Liver (tissue), 9 donors: ENCODE measurements around the gene SERPINB2. TPM values are rescaled to one million over a fixed set of nuclear protein-coding genes. Genes with fewer than 3 reads are reported as not detected.

ENCODE experiments used
- DNase-seq: peaks from one replicate; pipeline ENCODE4 v3.0.0-alpha.2; 2017; ENCODE audit warnings: low spot score
- H3K27ac ChIP-seq, 2 donors: one replicate each; pipeline ENCODE4 v1.7.0; 2013; ENCODE audit warnings: inconsistent platforms in 2 of 2, low read length in 2 of 2, control low read depth in 1 of 2, low read depth in 1 of 2, mild to moderate bottlenecking in 1 of 2
- H3K27me3 ChIP-seq, 4 donors: one replicate each; pipeline versions ENCODE4 v1.6.1 to v1.7.0; 2013; ENCODE audit warnings: low read length in 3 of 4, inconsistent platforms in 1 of 4, mild to moderate bottlenecking in 1 of 4, moderate library complexity in 1 of 4; ENCODE audit not compliant: control insufficient read depth in 4 of 4, insufficient read depth in 4 of 4
- H3K36me3 ChIP-seq, 4 donors: one replicate each; pipeline versions ENCODE4 v1.6.1 to v1.7.0; 2013; ENCODE audit warnings: low read length in 3 of 4, mild to moderate bottlenecking in 3 of 4, low read depth in 1 of 4, moderate library complexity in 1 of 4; ENCODE audit not compliant: control insufficient read depth in 4 of 4, insufficient read depth in 3 of 4
- H3K4me1 ChIP-seq, 4 donors: one replicate each; pipeline versions ENCODE4 v1.6.1 to v1.7.0; 2013; ENCODE audit warnings: low read length in 3 of 4, mild to moderate bottlenecking in 3 of 4, moderate library complexity in 1 of 4; ENCODE audit not compliant: control insufficient read depth in 4 of 4, insufficient read depth in 4 of 4
- H3K4me3 ChIP-seq, 3 donors: one replicate each; pipeline versions ENCODE4 v1.6.1 to v1.7.0; 2013; ENCODE audit warnings: low read length in 3 of 3, control low read depth in 1 of 3, low read depth in 1 of 3, mild to moderate bottlenecking in 1 of 3
- H3K9ac ChIP-seq, 2 donors: one replicate each; pipeline ENCODE4 v1.7.0; 2013; ENCODE audit warnings: low read length in 2 of 2, mild to moderate bottlenecking in 2 of 2, moderate library complexity in 2 of 2, control low read depth in 1 of 2, low read depth in 1 of 2
- H3K9me3 ChIP-seq, 4 donors: one replicate each; pipeline versions ENCODE4 v1.6.1 to v1.7.0; 2013; ENCODE audit warnings: low read length in 3 of 4; ENCODE audit not compliant: control insufficient read depth in 4 of 4
- CTCF ChIP-seq: fragments of 150-350 bp; IDR thresholded peaks from 2 replicates; pipeline ENCODE4 v1.5.1; 2017; ENCODE audit warnings: improper control_type of control experiment, low read depth, low read length; ENCODE audit not compliant: missing input control
- FOXA1 ChIP-seq: IDR thresholded peaks from 2 replicates; pipeline ENCODE4 v1.6.1; 2016; ENCODE audit warnings: antibody characterized with exemption
- FOXA2 ChIP-seq: IDR thresholded peaks from 2 replicates; pipeline ENCODE4 v1.6.1; 2016; ENCODE audit warnings: antibody characterized with exemption
- GABPA ChIP-seq, 2 donors: IDR thresholded peaks in 1 of 2; conservative IDR thresholded peaks in 1 of 2; 2 replicates each; pipeline ENCODE4 v1.6.1; 2016; ENCODE audit warnings: antibody characterized with exemption in 2 of 2, mild to moderate bottlenecking in 1 of 2, moderate library complexity in 1 of 2
- HNF4A ChIP-seq, 2 donors: conservative IDR thresholded peaks; 2 replicates each; pipeline ENCODE4 v1.6.1; 2016; ENCODE audit warnings: antibody characterized with exemption in 2 of 2, mild to moderate bottlenecking in 2 of 2
- HNF4G ChIP-seq: IDR thresholded peaks from 2 replicates; pipeline ENCODE4 v1.6.1; 2016; ENCODE audit warnings: antibody characterized with exemption
- JUND ChIP-seq, 2 donors: IDR thresholded peaks; 2 replicates each; pipeline ENCODE4 v1.6.1; 2016; ENCODE audit warnings: antibody characterized with exemption in 2 of 2
- MAX ChIP-seq: IDR thresholded peaks from 2 replicates; pipeline ENCODE4 v1.6.1; 2016; ENCODE audit warnings: antibody characterized with exemption
- RAD21 ChIP-seq, 2 donors: IDR thresholded peaks; 2 replicates each; pipeline ENCODE4 v1.6.1; 2016; ENCODE audit warnings: antibody characterized with exemption in 2 of 2, mild to moderate bottlenecking in 2 of 2
- REST ChIP-seq: IDR thresholded peaks from 2 replicates; pipeline ENCODE4 v1.6.1; 2016; ENCODE audit warnings: antibody characterized with exemption, mild to moderate bottlenecking
- RXRA ChIP-seq, 2 donors: IDR thresholded peaks; 2 replicates each; pipeline ENCODE4 v1.6.1; 2017 to 2018; ENCODE audit warnings: antibody characterized with exemption in 2 of 2, mild to moderate bottlenecking in 1 of 2
- SP1 ChIP-seq: IDR thresholded peaks from 2 replicates; pipeline ENCODE4 v1.6.1; 2018; ENCODE audit warnings: antibody characterized with exemption, mild to moderate bottlenecking
- TAF1 ChIP-seq: conservative IDR thresholded peaks from 2 replicates; pipeline ENCODE4 v1.6.1; 2016; ENCODE audit warnings: antibody characterized with exemption, mild to moderate bottlenecking
- YY1 ChIP-seq: IDR thresholded peaks from 2 replicates; pipeline ENCODE4 v1.6.1; 2016; ENCODE audit warnings: antibody characterized with exemption, mild to moderate bottlenecking
- WGBS: extraction: QIAGEN DNeasy Blood & Tissue Kit; methylation state at CpG from one replicate; pipeline ENCODE4 v1.1.7; 2013; 5-methylcytosine and 5-hydroxymethylcytosine counted together
- polyA plus RNA-seq, 2 donors: library from polyadenylated mRNA; stranded (reverse) in 1 of 2; unstranded in 1 of 2; fragments of 200-250 nt in 1 of 2; fragments of >200 nt in 1 of 2; fragmentation: Nextera tagmentation in 1 of 2; extraction: Ambion mirVana in 1 of 2; gene quantifications; one replicate each; pipeline versions ENCODE4 v1.2.1 to v1.2.3, GENCODE V29; 2013 to 2015
- total RNA-seq, 2 donors: library from RNA; depleted of rRNA; stranded (reverse); fragments of >200 nt; gene quantifications; one replicate each; pipeline ENCODE4 v1.2.3, GENCODE V29; 2014
- TF ChIP-seq, protein P1 (sequence below): IDR thresholded peaks from 2 replicates; pipeline ENCODE4 v1.6.1; 2016; ENCODE audit warnings: antibody characterized with exemption
- donor health status: healthy.
- donor health status: healthy.
- donor health status: healthy.
- donor health status: healthy.
- donor health status: healthy.

Gene SERPINB2
- total and polyA plus RNA-seq, 4 donors, result 0.02 to 1.7 TPM; not detected in 2

GRCh38 chr18:63907664-63908063 lies 20.2 kb downstream of the SERPINB2 start, which contains the start of gene SERPINB10:
SERPINB10 (plus strand) TSS chr18:63907958; CDS start chr18:63915511, 7,553 bp downstream.
- no peaks in the 10 kb centered on the region for H3K4me1 ChIP-seq
- H3K27me3 ChIP-seq, result no peaks in the 10 kb centered on the region
- no peak within 1 kb of the TSS for H3K27ac ChIP-seq
- no peak within 1 kb of the TSS for H3K4me3 ChIP-seq
- DNase-seq, result no peak
- H3K36me3 ChIP-seq, result no peaks in the 10 kb centered on the region
- TF ChIP-seq CTCF (no peak), SP1 (no peak), YY1 (no peak), RXRA (IDR thresholded peaks at IDR 0.05) (no peak), MAX (no peak), HNF4A (conservative IDR thresholded peaks at IDR 0.05) (no peak), GABPA (IDR thresholded peaks at IDR 0.05 in 1 of 2, conservative IDR thresholded peaks at IDR 0.05 in 1 of 2) (no peak), FOXA1 (no peak), JUND (IDR thresholded peaks at IDR 0.05) (no peak), TAF1 (no peak), FOXA2 (no peak)
- TF ChIP-seq, protein P1, sequence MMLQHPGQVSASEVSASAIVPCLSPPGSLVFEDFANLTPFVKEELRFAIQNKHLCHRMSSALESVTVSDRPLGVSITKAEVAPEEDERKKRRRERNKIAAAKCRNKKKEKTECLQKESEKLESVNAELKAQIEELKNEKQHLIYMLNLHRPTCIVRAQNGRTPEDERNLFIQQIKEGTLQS, result no peak
- H3K9me3 ChIP-seq, result no peaks in the 10 kb centered on the region
- no peak within 1 kb of the TSS for H3K9ac ChIP-seq

GRCh38 chr18:63908858-63909257 lies 21.4 kb downstream of the SERPINB2 start:
- H3K9ac ChIP-seq, result no peak overlapping the region
- H3K36me3 ChIP-seq, result no peaks in the 10 kb centered on the region
- H3K27me3 ChIP-seq, result no peaks in the 10 kb centered on the region
- H3K4me3 ChIP-seq, result no peak overlapping the region
- H3K9me3 ChIP-seq, result no peaks in the 10 kb centered on the region
- no peak for DNase-seq
- no peak overlapping the region for H3K27ac ChIP-seq
- no peak for TF ChIP-seq RXRA (IDR thresholded peaks at IDR 0.05)
- TF ChIP-seq, protein P1, result no peak
- TF ChIP-seq SP1, result no peak
- no peak for TF ChIP-seq GABPA (IDR thresholded peaks at IDR 0.05 in 1 of 2, conservative IDR thresholded peaks at IDR 0.05 in 1 of 2)
- no peak for TF ChIP-seq TAF1
- TF ChIP-seq HNF4A (conservative IDR thresholded peaks at IDR 0.05), result no peak
- TF ChIP-seq JUND (IDR thresholded peaks at IDR 0.05), result no peak
- TF ChIP-seq HNF4G, result no peak
- no peak for TF ChIP-seq REST
- no peak for TF ChIP-seq RAD21 (IDR thresholded peaks at IDR 0.05)
- TF ChIP-seq YY1, result no peak
- 79% methylated on average over 1 of the region's 1 CpG for WGBS
- H3K4me1 ChIP-seq, result no peaks in the 10 kb centered on the region
